ENCODE data around the gene LSM8.

DNA sequence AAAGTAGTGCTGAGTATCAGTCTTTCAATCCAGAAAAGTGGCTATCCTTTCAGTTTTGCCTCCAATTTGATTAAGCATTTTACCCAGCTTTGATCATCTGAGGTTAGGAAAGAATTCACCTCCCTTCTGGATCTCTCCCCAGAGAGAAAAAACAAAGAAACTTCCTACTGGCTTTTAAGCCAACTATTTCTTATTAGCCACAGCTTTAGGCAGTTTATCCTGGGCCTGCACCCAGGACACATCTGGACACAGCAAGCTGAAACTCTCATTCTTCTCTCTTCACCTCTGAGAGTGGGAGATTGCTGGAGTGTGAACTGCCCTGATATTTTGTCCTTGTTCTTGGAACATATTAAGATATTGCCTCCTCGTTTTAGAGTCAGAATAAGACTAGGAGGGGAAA lies 43.5 kb upstream of the LSM8 start:
- TF ChIP-seq, protein P1, sequence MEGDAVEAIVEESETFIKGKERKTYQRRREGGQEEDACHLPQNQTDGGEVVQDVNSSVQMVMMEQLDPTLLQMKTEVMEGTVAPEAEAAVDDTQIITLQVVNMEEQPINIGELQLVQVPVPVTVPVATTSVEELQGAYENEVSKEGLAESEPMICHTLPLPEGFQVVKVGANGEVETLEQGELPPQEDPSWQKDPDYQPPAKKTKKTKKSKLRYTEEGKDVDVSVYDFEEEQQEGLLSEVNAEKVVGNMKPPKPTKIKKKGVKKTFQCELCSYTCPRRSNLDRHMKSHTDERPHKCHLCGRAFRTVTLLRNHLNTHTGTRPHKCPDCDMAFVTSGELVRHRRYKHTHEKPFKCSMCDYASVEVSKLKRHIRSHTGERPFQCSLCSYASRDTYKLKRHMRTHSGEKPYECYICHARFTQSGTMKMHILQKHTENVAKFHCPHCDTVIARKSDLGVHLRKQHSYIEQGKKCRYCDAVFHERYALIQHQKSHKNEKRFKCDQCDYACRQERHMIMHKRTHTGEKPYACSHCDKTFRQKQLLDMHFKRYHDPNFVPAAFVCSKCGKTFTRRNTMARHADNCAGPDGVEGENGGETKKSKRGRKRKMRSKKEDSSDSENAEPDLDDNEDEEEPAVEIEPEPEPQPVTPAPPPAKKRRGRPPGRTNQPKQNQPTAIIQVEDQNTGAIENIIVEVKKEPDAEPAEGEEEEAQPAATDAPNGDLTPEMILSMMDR (IDR thresholded peaks at IDR 0.05) = no peak
- no peak for TF ChIP-seq ETV6 (CRISPR knock-in tag; IDR thresholded peaks at IDR 0.05)
